Measurements from ENCODE around the gene KRT15. TPM values are rescaled to one million over a fixed set of nuclear protein-coding genes. Genes with fewer than 3 reads are reported as not detected.

KRT15 gene
- total and polyA plus RNA-seq, 2 of the 4 experiments (the other 2 are of a cell fraction) = 2.9 to 5.3 TPM

DNA sequence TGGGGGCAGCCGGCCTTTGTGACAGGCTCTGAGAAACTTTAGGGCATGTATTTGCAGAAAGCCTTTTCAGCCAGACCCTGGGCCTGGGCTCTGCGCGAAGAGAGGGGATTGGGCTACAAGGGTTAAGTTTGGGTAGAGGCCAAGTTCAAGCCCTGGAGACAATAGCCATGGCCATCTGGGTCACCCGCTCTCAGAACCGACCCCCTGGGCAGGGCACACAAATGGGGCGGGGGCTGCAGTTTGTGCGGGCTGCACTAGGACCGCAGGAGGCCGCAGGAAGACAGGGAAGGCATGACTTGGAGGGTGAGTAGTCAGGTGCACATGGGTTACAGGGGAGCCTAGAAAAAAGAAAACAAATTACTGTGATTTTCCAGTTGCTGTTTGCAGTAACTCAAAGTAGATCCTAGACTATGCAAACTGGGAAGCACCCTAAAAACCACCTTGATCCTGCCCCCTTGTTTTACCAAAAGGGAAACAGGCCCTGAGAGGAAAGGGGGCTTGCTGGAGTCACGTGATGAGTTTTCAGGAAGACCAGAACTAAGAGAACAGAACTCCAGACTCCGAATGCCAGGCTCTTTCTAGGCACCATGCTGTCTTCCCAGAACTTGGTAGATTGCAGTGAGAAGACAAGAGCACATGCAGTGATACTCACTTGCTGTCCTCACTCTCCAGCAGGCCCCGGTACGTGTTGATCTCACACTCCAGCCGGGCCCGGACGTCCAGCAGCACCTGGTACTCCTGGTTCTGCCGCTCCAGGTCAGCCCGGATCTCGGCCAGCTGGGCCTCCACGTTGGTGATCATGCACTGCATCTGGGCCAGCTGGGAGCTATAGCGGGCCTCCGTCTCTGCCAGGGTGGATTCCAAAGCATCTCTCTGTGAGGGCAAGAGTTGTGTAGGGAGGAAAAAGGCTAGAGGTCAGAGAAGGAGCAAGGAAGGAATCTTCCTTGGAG, 41.5 kb downstream of the KRT15 start (continued):
- TF ChIP-seq SMC3 (IDR thresholded peaks at IDR 0.05; ENCODE audit: low read depth, low read length) (no peak), POLR2A (IDR thresholded peaks at IDR 0.05; ENCODE audit: low read depth, low read length) (no peak)

GRCh38 chr17:41475421-41475820, 43.3 kb downstream of the KRT15 start:
- ATAC-seq (ENCODE audit: low read depth) = no peak
- CTCF ChIA-PET = no interaction called here
- no TSS peak for BruUV-seq (replicated peaks)

More at GRCh38 chr17:41475421-41475820, 43.3 kb downstream of the KRT15 start:
- Histone ChIP-seq H3K79me1 (ENCODE audit: low read depth in 1 of 2, low read length in 2 of 2) (no peaks in the 10 kb centered on the region), H4K8ac (ENCODE audit: low read depth in 2 of 2, low read length in 2 of 2) (no peak overlapping the region), H3K36me3 (ENCODE audit: control insufficient read depth, insufficient read depth, low read length) (no peaks in the 10 kb centered on the region), H2AFZ (replicated peaks; ENCODE audit: low read length, poor library complexity) (no peak overlapping the region), H3K9ac (ENCODE audit: low read depth, low read length) (no peak overlapping the region), H4K91ac (ENCODE audit: insufficient read depth, low read depth, low read length) (no peak overlapping the region), H3K27ac (ENCODE audit: insufficient read depth, low read length) (no peak overlapping the region), H2BK5ac (ENCODE audit: low read depth, low read length, poor library complexity, severe bottlenecking) (no peak overlapping the region), H3K9me3 (ENCODE audit: control insufficient read depth, insufficient read depth, low read length) (peaks cover 12% of the 10 kb centered on the region), H3K56ac (ENCODE audit: extremely low read depth, insufficient read depth, low read length) (no peak overlapping the region), H3K14ac (replicated peaks; ENCODE audit: low read depth, low read length) (no peak overlapping the region), H3K4ac (ENCODE audit: low read depth, low read length) (no peak overlapping the region), H3K23ac (ENCODE audit: low read depth, low read length) (no peak overlapping the region), H2AK9ac (replicated peaks; ENCODE audit: low read depth, low read length, poor library complexity) (peak overlapping the region; percentile 50), H3K4me2 (ENCODE audit: low read depth, low read length) (no peak overlapping the region), H4K20me1 (ENCODE audit: insufficient read depth, low read length) (no peaks in the 10 kb centered on the region), H3K4me3 (ENCODE audit: insufficient read depth, low read depth, low read length) (no peak overlapping the region), H3K9me1 (ENCODE audit: insufficient read depth, low read length) (peaks cover 3% of the 10 kb centered on the region; the same call in 1 of the 2 replicates), H2AK5ac (ENCODE audit: low read depth, low read length) (no peak overlapping the region), H2BK120ac (ENCODE audit: low read depth, low read length) (no peak overlapping the region), H3K4me1 (ENCODE audit: control insufficient read depth, insufficient read depth, low read length) (no peaks in the 10 kb centered on the region), H2BK15ac (ENCODE audit: low read depth, low read length) (no peak overlapping the region), H2BK20ac (ENCODE audit: low read depth, low read length) (no peak overlapping the region), H3K27me3 (ENCODE audit: control insufficient read depth, insufficient read depth, low read length) (peaks cover 12% of the 10 kb centered on the region), H3K18ac (ENCODE audit: low read depth, low read length) (no peak overlapping the region), H4K5ac (ENCODE audit: low read depth, low read length) (no peak overlapping the region)
- no peak for DNase-seq
- TF ChIP-seq RFX5 (IDR thresholded peaks at IDR 0.05; ENCODE audit: low read depth, low read length) (no peak), CEBPB (IDR thresholded peaks at IDR 0.05; ENCODE audit: low read depth, low read length) (no peak), RCOR1 (IDR thresholded peaks at IDR 0.05; ENCODE audit: insufficient replicate concordance, low read length) (no peak), MAZ (IDR thresholded peaks at IDR 0.05; ENCODE audit: borderline replicate concordance, low read depth, low read length) (no peak), CHD1 (IDR thresholded peaks at IDR 0.05; ENCODE audit: low read depth, low read length) (no peak), BHLHE40 (IDR thresholded peaks at IDR 0.05; ENCODE audit: low read depth, low read length) (no peak), MXI1 (IDR thresholded peaks at IDR 0.05; ENCODE audit: borderline replicate concordance, low read depth, low read length) (no peak), FOS (IDR thresholded peaks at IDR 0.05; ENCODE audit: low read depth, low read length) (no peak), NFE2L2 (IDR thresholded peaks at IDR 0.05; ENCODE audit: low read depth, low read length) (no peak), POLR2A (IDR thresholded peaks at IDR 0.05; ENCODE audit: low read depth, low read length) (no peak), USF2 (IDR thresholded peaks at IDR 0.05; ENCODE audit: low read depth, low read length) (no peak)
- TF ChIP-seq, protein P1, sequence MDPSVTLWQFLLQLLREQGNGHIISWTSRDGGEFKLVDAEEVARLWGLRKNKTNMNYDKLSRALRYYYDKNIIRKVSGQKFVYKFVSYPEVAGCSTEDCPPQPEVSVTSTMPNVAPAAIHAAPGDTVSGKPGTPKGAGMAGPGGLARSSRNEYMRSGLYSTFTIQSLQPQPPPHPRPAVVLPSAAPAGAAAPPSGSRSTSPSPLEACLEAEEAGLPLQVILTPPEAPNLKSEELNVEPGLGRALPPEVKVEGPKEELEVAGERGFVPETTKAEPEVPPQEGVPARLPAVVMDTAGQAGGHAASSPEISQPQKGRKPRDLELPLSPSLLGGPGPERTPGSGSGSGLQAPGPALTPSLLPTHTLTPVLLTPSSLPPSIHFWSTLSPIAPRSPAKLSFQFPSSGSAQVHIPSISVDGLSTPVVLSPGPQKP (IDR thresholded peaks at IDR 0.05; ENCODE audit: borderline replicate concordance, low read depth, low read length) = no peak
- POLR2A ChIA-PET (ENCODE audit: unreplicated experiment) = no interaction called here
- WGBS, 2 experiments (ENCODE audit: extremely low coverage in 2 of 2, insufficient read length in 1 of 2) = no CpG with 5 or more reads among the region's 4 CpGs
- intact Hi-C loops (cut with micrococcal nuclease) (no loop called here), in situ Hi-C loops (cut with MboI; ENCODE audit: low sequenced_read_pairs) (no loop called here), dilution Hi-C loops (cut with HindIII; ENCODE audit: low sequenced_read_pairs, unreplicated experiment) (no loop called here)
